ENCODE measurements around the gene SLC22A7. TPM values are rescaled to one million over a fixed set of nuclear protein-coding genes. Genes with fewer than 3 reads are reported as not detected.

The SLC22A7 gene
- total and polyA plus RNA-seq, 2 of the 8 experiments (the other 6 are each of a cell fraction or from before 2014, with no cell fraction given) = not detected

DNA sequence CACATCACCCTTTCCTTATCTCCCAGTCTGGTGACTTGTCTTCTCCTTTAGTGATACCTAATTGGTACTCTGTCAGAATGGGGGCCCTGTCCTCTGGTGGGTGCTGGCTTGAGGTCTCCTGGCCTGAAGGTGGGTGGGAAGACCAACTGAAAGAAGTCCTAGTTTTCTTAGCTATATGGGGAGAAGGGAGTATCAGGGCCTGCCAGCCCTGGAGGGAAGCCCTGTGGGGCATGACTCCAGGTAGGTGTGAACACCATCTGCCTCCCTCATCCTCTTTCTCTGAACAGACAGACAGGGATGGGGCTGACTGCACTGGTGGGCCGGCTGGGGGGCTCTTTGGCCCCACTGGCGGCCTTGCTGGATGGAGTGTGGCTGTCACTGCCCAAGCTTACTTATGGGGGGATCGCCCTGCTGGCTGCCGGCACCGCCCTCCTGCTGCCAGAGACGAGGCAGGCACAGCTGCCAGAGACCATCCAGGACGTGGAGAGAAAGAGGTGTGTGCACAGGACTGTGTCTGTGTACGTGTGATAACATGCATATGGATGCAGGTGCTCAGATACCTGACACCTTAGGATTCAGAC lies 5.8 kb downstream of the SLC22A7 start (continued):
- TF ChIP-seq CHD7 (IDR thresholded peaks at IDR 0.05; ENCODE audit: insufficient replicate concordance, low read length) (no peak), CHD2 (IDR thresholded peaks at IDR 0.05; ENCODE audit: low read length) (no peak), YY1 (IDR thresholded peaks at IDR 0.05; ENCODE audit: low read depth, low read length) (no peak), POU5F1 (IDR thresholded peaks at IDR 0.05; ENCODE audit: low read depth, low read length) (no peak), CTBP2 (IDR thresholded peaks at IDR 0.05; ENCODE audit: borderline replicate concordance, insufficient read depth, insufficient read length, low read length) (no peak), GABPA (IDR thresholded peaks at IDR 0.05; ENCODE audit: borderline replicate concordance, insufficient read depth, low read length) (no peak), NANOG (IDR thresholded peaks at IDR 0.05; ENCODE audit: insufficient read depth, low read depth, low read length, poor library complexity, severe bottlenecking) (no peak)
